ENCODE measurements around the gene CFAP300. TPM values are rescaled to one million over a fixed set of nuclear protein-coding genes. Genes with fewer than 3 reads are reported as not detected.

Gene CFAP300
- total and polyA plus RNA-seq, 4 donors: 2.3 to 5.4 (median 2.9) TPM

- DNase-seq: no peak
- Histone ChIP-seq H3K9me3 (ENCODE audit: control insufficient read depth, low read length) (no peaks in the 10 kb centered on the region), H3K27me3 (ENCODE audit: control insufficient read depth in 1 of 2, insufficient read depth in 2 of 2, low read length in 1 of 2) (no peaks in the 10 kb centered on the region), H3K4me1 (ENCODE audit: control insufficient read depth in 1 of 2, insufficient read depth in 2 of 2, low read length in 2 of 2) (peaks cover 0 to 3% of the 10 kb centered on the region in 2 donors), H3K27ac (ENCODE audit: low read depth in 1 of 2, low read length in 2 of 2) (no peak overlapping the region), H3K36me3 (ENCODE audit: control insufficient read depth in 1 of 2, insufficient read depth in 2 of 2, low read length in 1 of 2) (no peaks in the 10 kb centered on the region), H3K4me3 (ENCODE audit: low read length in 2 of 2) (no peak overlapping the region)
- 89 to 95% methylated on average over 3 of the region's 3 CpGs for WGBS, 2 donors
- no peak for ATAC-seq (ENCODE audit: low FRiP score)
- intact Hi-C loops (cut with DNase I): no loop called here
These were observed 34.3 kb upstream of the CFAP300 start for GRCh38 chr11:102012946-102013345.

DNA sequence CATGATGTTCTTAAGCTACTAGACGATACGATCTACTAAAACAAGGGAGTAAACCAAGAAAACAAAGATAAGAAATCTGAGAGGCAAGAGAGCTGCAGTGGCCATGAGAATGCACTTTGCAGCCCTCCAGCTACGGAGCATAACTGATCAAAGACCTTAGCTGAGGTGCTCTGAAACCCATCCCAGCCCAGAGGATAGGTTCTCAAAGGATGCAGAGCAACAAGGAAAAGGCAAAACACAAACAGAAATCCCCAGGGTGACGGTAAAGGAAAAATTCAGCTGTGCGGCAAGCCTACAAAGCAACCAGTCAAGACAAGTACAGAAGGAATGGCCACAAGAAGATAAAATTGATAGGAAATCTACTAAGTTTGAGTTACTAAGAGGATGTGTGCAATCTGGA, 32.5 kb upstream of the CFAP300 start:
- H3K4me1 ChIP-seq (ENCODE audit: control insufficient read depth in 1 of 2, insufficient read depth in 2 of 2, low read length in 2 of 2): peaks cover 0 to 3% of the 10 kb centered on the region in 2 donors
- H3K4me3 ChIP-seq (ENCODE audit: low read length in 2 of 2): no peak overlapping the region
- no peak overlapping the region for H3K27ac ChIP-seq (ENCODE audit: low read depth in 1 of 2, low read length in 2 of 2)
- no peak for ATAC-seq (ENCODE audit: low FRiP score)
- no peak for DNase-seq
- H3K36me3 ChIP-seq (ENCODE audit: control insufficient read depth in 1 of 2, insufficient read depth in 2 of 2, low read length in 1 of 2): no peaks in the 10 kb centered on the region
- no peaks in the 10 kb centered on the region for H3K9me3 ChIP-seq (ENCODE audit: control insufficient read depth, low read length)
- no peaks in the 10 kb centered on the region for H3K27me3 ChIP-seq (ENCODE audit: control insufficient read depth in 1 of 2, insufficient read depth in 2 of 2, low read length in 1 of 2)
- intact Hi-C loops (cut with DNase I): no loop called here
- WGBS, 2 donors: 89 to 93% methylated on average over 5 of the region's 5 CpGs

- Histone ChIP-seq H3K4me1 (ENCODE audit: control insufficient read depth in 1 of 2, insufficient read depth in 2 of 2, low read length in 2 of 2) (peaks cover 0 to 3% of the 10 kb centered on the region in 2 donors), H3K9me3 (ENCODE audit: control insufficient read depth, low read length) (no peaks in the 10 kb centered on the region), H3K27me3 (ENCODE audit: control insufficient read depth in 1 of 2, insufficient read depth in 2 of 2, low read length in 1 of 2) (no peaks in the 10 kb centered on the region), H3K27ac (ENCODE audit: low read depth in 1 of 2, low read length in 2 of 2) (no peak overlapping the region), H3K4me3 (ENCODE audit: low read length in 2 of 2) (no peak overlapping the region), H3K36me3 (ENCODE audit: control insufficient read depth in 1 of 2, insufficient read depth in 2 of 2, low read length in 1 of 2) (no peaks in the 10 kb centered on the region)
- intact Hi-C loops (cut with DNase I): no loop called here
- no peak for ATAC-seq (ENCODE audit: low FRiP score)
- DNase-seq: no peak
- 12 to 22% methylated on average over 3 of the region's 3 CpGs for WGBS, 2 donors
These were observed 30.2 kb upstream of the CFAP300 start for GRCh38 chr11:102017026-102017425.

GRCh38 chr11:102026217-102026616, 21.0 kb upstream of the CFAP300 start:
- ATAC-seq (ENCODE audit: low FRiP score) (no peak), DNase-seq (no peak)
- H3K4me1 ChIP-seq (ENCODE audit: control insufficient read depth in 1 of 2, insufficient read depth in 2 of 2, low read length in 2 of 2): no peaks in the 10 kb centered on the region
- WGBS, 2 donors: 70 to 86% methylated on average over 4 of the region's 4 CpGs
- H3K27ac ChIP-seq (ENCODE audit: low read depth in 1 of 2, low read length in 2 of 2): no peak overlapping the region
- intact Hi-C loops (cut with DNase I): no loop called here
- no peak overlapping the region for H3K4me3 ChIP-seq (ENCODE audit: low read length in 2 of 2)
- H3K27me3 ChIP-seq (ENCODE audit: control insufficient read depth in 1 of 2, insufficient read depth in 2 of 2, low read length in 1 of 2): no peaks in the 10 kb centered on the region
- H3K9me3 ChIP-seq (ENCODE audit: control insufficient read depth, low read length): no peaks in the 10 kb centered on the region
- H3K36me3 ChIP-seq (ENCODE audit: control insufficient read depth in 1 of 2, insufficient read depth in 2 of 2, low read length in 1 of 2): no peaks in the 10 kb centered on the region

DNA sequence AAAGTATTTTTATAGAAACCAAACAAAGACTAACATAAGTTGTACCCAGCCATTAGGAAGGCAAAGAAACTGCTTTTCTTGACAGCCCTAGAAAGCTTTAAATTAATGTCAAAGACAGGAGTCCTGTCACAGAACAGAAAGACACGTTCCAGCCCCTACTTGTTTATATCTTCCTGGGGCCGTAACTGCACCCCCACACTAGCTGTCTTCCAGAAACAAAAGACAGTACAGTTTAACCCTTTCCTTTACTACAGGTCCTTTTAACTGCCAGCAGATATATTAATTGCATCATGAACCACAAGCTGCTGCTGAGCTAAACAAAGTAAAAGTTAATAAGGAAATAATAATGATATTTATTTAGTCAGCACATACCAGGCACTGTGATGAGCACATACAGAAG, 20.3 kb upstream of the CFAP300 start:
- intact Hi-C loops (cut with DNase I): no loop called here
- H3K36me3 ChIP-seq (ENCODE audit: control insufficient read depth in 1 of 2, insufficient read depth in 2 of 2, low read length in 1 of 2): no peaks in the 10 kb centered on the region
- H3K27me3 ChIP-seq (ENCODE audit: control insufficient read depth in 1 of 2, insufficient read depth in 2 of 2, low read length in 1 of 2): no peaks in the 10 kb centered on the region
- no peaks in the 10 kb centered on the region for H3K9me3 ChIP-seq (ENCODE audit: control insufficient read depth, low read length)
- ATAC-seq (ENCODE audit: low FRiP score) (no peak), DNase-seq (no peak)
- H3K27ac ChIP-seq (ENCODE audit: low read depth in 1 of 2, low read length in 2 of 2): no peak overlapping the region
- no peaks in the 10 kb centered on the region for H3K4me1 ChIP-seq (ENCODE audit: control insufficient read depth in 1 of 2, insufficient read depth in 2 of 2, low read length in 2 of 2)
- WGBS, 2 donors: 18 to 26% methylated on average over 2 of the region's 2 CpGs
- no peak overlapping the region for H3K4me3 ChIP-seq (ENCODE audit: low read length in 2 of 2)

GRCh38 chr11:102036757-102037156, 10.5 kb upstream of the CFAP300 start:
- no peak overlapping the region for H3K4me3 ChIP-seq (ENCODE audit: low read length in 2 of 2)
- ATAC-seq (ENCODE audit: low FRiP score) (no peak), DNase-seq (no peak)
- intact Hi-C loops (cut with DNase I): no loop called here
- no peaks in the 10 kb centered on the region for H3K4me1 ChIP-seq (ENCODE audit: control insufficient read depth in 1 of 2, insufficient read depth in 2 of 2, low read length in 2 of 2)
- no peaks in the 10 kb centered on the region for H3K9me3 ChIP-seq (ENCODE audit: control insufficient read depth, low read length)
- no peaks in the 10 kb centered on the region for H3K27me3 ChIP-seq (ENCODE audit: control insufficient read depth in 1 of 2, insufficient read depth in 2 of 2, low read length in 1 of 2)
- H3K27ac ChIP-seq (ENCODE audit: low read depth in 1 of 2, low read length in 2 of 2): no peak overlapping the region
- WGBS, 2 donors: 83 to 86% methylated on average over 1 of the region's 1 CpG
- no peaks in the 10 kb centered on the region for H3K36me3 ChIP-seq (ENCODE audit: control insufficient read depth in 1 of 2, insufficient read depth in 2 of 2, low read length in 1 of 2)

DNA sequence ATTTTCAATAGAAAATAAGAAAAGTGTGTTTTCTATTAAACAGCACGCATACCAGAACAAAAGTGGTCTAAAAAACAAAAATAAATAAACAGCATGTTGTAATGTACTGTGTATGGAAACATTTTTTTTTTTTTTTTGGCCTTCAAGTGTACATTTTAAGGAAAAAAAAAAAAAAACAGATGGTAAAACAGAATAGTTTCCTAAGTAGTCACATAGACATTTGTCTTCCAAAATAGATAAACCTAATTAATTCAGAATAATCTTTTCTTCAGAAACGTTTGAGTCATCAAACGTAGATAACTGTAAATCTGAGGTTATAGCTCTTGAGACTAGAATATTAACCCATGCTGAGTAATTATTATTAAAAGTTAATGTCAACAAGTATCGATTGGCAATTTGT, 396 bp upstream of the CFAP300 start:
- peak overlapping the region; percentile 56 to 86 for H3K4me3 ChIP-seq (ENCODE audit: low read length in 2 of 2)
- DNase-seq (no peak), ATAC-seq (ENCODE audit: low FRiP score) (no peak)
- 20 to 22% methylated on average over 4 of the region's 4 CpGs for WGBS, 2 donors
- intact Hi-C loops (cut with DNase I): loop anchor here (2.0 to 10.0 kb wide), 2 partner anchors 64 to 178 kb away; partner anchors contain the start of gene YAP1 (in 1 of the 2)
- H3K27ac ChIP-seq (ENCODE audit: low read depth in 1 of 2, low read length in 2 of 2): peak overlapping the region in 1 of 2 donors; percentile 87
- no peaks in the 10 kb centered on the region for H3K27me3 ChIP-seq (ENCODE audit: control insufficient read depth in 1 of 2, insufficient read depth in 2 of 2, low read length in 1 of 2)
- no peaks in the 10 kb centered on the region for H3K36me3 ChIP-seq (ENCODE audit: control insufficient read depth in 1 of 2, insufficient read depth in 2 of 2, low read length in 1 of 2)
- no peaks in the 10 kb centered on the region for H3K4me1 ChIP-seq (ENCODE audit: control insufficient read depth in 1 of 2, insufficient read depth in 2 of 2, low read length in 2 of 2)
- no peaks in the 10 kb centered on the region for H3K9me3 ChIP-seq (ENCODE audit: control insufficient read depth, low read length)

DNA sequence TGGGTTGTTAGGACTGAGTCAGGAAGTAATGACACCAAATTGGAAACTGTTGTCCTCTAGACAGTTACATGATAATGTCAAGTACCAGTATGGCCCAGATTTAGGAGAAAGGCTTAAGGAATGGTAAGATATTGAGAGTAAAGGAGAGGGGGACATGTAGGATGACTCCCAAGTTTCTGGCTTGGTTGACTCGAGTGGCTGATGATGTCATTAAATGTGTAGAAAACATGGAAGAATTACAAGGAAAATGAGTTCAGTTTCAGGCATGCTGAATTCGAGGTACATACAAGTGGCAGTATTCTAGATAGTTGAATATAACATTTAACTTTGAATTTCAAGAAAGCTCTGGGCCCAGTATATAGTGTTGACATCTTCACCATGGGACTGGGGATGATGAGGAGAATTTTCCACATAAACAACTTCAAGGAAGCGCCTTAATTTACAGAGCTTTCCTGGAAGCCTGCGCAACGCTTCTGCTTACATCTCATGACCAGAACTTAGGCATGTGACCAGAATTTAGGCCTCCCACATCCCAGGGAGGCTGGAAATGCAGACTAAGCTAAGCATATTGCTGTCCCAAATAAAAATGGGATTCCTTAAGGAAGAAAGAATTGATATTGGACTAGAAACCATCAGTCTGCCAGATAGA, 3.8 kb downstream of the CFAP300 start:
- 78% methylated on average over 5 of the region's 5 CpGs for WGBS, 2 donors
- intact Hi-C loops (cut with DNase I): no loop called here
- ATAC-seq (ENCODE audit: low FRiP score) (no peak), DNase-seq (no peak)
- Histone ChIP-seq H3K36me3 (ENCODE audit: control insufficient read depth in 1 of 2, insufficient read depth in 2 of 2, low read length in 1 of 2) (no peaks in the 10 kb centered on the region), H3K27ac (ENCODE audit: low read depth in 1 of 2, low read length in 2 of 2) (no peak overlapping the region), H3K27me3 (ENCODE audit: control insufficient read depth in 1 of 2, insufficient read depth in 2 of 2, low read length in 1 of 2) (no peaks in the 10 kb centered on the region), H3K9me3 (ENCODE audit: control insufficient read depth, low read length) (no peaks in the 10 kb centered on the region), H3K4me1 (ENCODE audit: control insufficient read depth in 1 of 2, insufficient read depth in 2 of 2, low read length in 2 of 2) (no peaks in the 10 kb centered on the region), H3K4me3 (ENCODE audit: low read length in 2 of 2) (no peak overlapping the region)

GRCh38 chr11:102061276-102061675, 14.0 kb downstream of the CFAP300 start:
- Histone ChIP-seq H3K4me1 (ENCODE audit: control insufficient read depth in 1 of 2, insufficient read depth in 2 of 2, low read length in 2 of 2) (no peaks in the 10 kb centered on the region), H3K4me3 (ENCODE audit: low read length in 2 of 2) (no peak overlapping the region), H3K36me3 (ENCODE audit: control insufficient read depth in 1 of 2, insufficient read depth in 2 of 2, low read length in 1 of 2) (no peaks in the 10 kb centered on the region), H3K9me3 (ENCODE audit: control insufficient read depth, low read length) (no peaks in the 10 kb centered on the region), H3K27me3 (ENCODE audit: control insufficient read depth in 1 of 2, insufficient read depth in 2 of 2, low read length in 1 of 2) (no peaks in the 10 kb centered on the region), H3K27ac (ENCODE audit: low read depth in 1 of 2, low read length in 2 of 2) (no peak overlapping the region)
- intact Hi-C loops (cut with DNase I): no loop called here
- DNase-seq (no peak), ATAC-seq (ENCODE audit: low FRiP score) (no peak)
- WGBS, 2 donors: 39 to 42% methylated on average over 2 of the region's 2 CpGs
